Activated CD8-positive, alpha-beta T cell treated with anti-CD3 and anti-CD28 coated beads for 36 hours (primary cell): ENCODE data around the gene HMX2. TPM values are rescaled to one million over a fixed set of nuclear protein-coding genes. Genes with fewer than 3 reads are reported as not detected.
A peak's percentile ranks its signal among the peaks of the same experiment; 100 is the strongest.

Experiments used
- ATAC-seq: fragments of 200-7000 bp; cut with Tn5 transposase; one replicate; pipeline ENCODE4 v1.10.0; 2021; ENCODE audit warnings: mild to moderate bottlenecking, moderate library complexity
- CTCF ChIA-PET: fragments of 350-600 bp; sonication (Branson Sonifier 250); formaldehyde crosslinking; loops from one replicate; lab custom pipeline; 2021; ENCODE audit warnings: antibody characterized with exemption; lab: Charles Lee
- POLR2A ChIA-PET: fragments of 350-600 bp; sonication (Branson Sonifier 250); formaldehyde crosslinking; loops from one replicate; lab custom pipeline; 2021; ENCODE audit warnings: antibody characterized with exemption; lab: Charles Lee
- DNase-seq: peaks from one replicate; pipeline ENCODE4 v3.0.0-alpha.2; 2020
- H3K27ac Mint-ChIP-seq: one replicate; pipeline ENCODE4 v1.8.0; 2021; ENCODE audit warnings: mild to moderate bottlenecking, mixed read lengths
- H3K27me3 Mint-ChIP-seq: one replicate; pipeline ENCODE4 v1.8.0; 2021; ENCODE audit warnings: mixed read lengths
- H3K36me3 Mint-ChIP-seq: one replicate; pipeline ENCODE4 v1.8.0; 2021; ENCODE audit warnings: low read depth, mixed read lengths
- H3K4me1 Mint-ChIP-seq: one replicate; pipeline ENCODE4 v1.8.0; 2021; ENCODE audit warnings: low read depth, mixed read lengths
- H3K4me3 Mint-ChIP-seq: one replicate; pipeline ENCODE4 v1.8.0; 2021; ENCODE audit warnings: mild to moderate bottlenecking, moderate library complexity, mixed read lengths
- H3K9me3 Mint-ChIP-seq: one replicate; pipeline ENCODE4 v1.8.0; 2021; ENCODE audit warnings: mixed read lengths
- CTCF ChIP-seq: fragments of 200-600 bp; IDR thresholded peaks from one replicate; pipeline ENCODE4 v1.8.0; 2022; ENCODE audit warnings: antibody characterized with exemption, mild to moderate bottlenecking
- intact Hi-C: fragments of 100-400 bp; cut with micrococcal nuclease; formaldehyde crosslinking; loops from one replicate; pipeline ENCODE4 v1.10.0; 2022
- total RNA-seq, 2 experiments: library from RNA; stranded (reverse); gene quantifications; one replicate each; pipeline ENCODE4 v1.2.3, GENCODE V29; 2021

The HMX2 gene
- total RNA-seq, 2 experiments from 2014 or later, result 0.43 to 0.90 TPM

GRCh38 chr10:123132576-123133477 is 15.1 kb upstream of the HMX2 start:
- H3K36me3 Mint-ChIP-seq, result no peaks in the 10 kb centered on the region
- peaks cover 74% of the 10 kb centered on the region for H3K27me3 Mint-ChIP-seq
- H3K27ac Mint-ChIP-seq, result no peak overlapping the region
- ATAC-seq (peak; percentile 64), DNase-seq (peak; percentile 93)
- no peaks in the 10 kb centered on the region for H3K9me3 Mint-ChIP-seq
- intact Hi-C loops, result loop anchor here (2.0 to 5.0 kb wide), 2 partner anchors 244 to 426 kb away; no protein-coding TSS in a partner anchor
- ChIA-PET POLR2A (interaction anchor here (0.6 to 2.4 kb wide), 3 partner anchors 18 to 21 kb away, joined by 4 to 9 read pairs (median 5); partner anchors contain the start of gene BUB3), CTCF (interaction anchor here (0.5 to 2.4 kb wide), 21 partner anchors 10 to 428 kb away, joined by 3 to 16 read pairs (median 7); partner anchors contain the start of gene BUB3)
- H3K4me1 Mint-ChIP-seq, result peaks cover 26% of the 10 kb centered on the region
- H3K4me3 Mint-ChIP-seq, result peak overlapping the region; percentile 47
- peak; percentile 91 for TF ChIP-seq CTCF

- Mint-ChIP-seq H3K9me3 (no peaks in the 10 kb centered on the region), H3K27me3 (peaks cover 73% of the 10 kb centered on the region), H3K4me3 (peak overlapping the region; percentile 55), H3K4me1 (peaks cover 26% of the 10 kb centered on the region), H3K36me3 (no peaks in the 10 kb centered on the region), H3K27ac (no peak overlapping the region)
- POLR2A ChIA-PET, result interaction anchor here (0.6 to 2.4 kb wide), 4 partner anchors 12 to 20 kb away, joined by 3 to 9 read pairs (median 4); partner anchors contain the start of genes BUB3 and HMX2
- no peak for TF ChIP-seq CTCF
- DNase-seq, result no peak
- CTCF ChIA-PET, result interaction anchor here (0.6 to 2.4 kb wide), 22 partner anchors 10 to 427 kb away, joined by 3 to 16 read pairs (median 6); partner anchors contain the start of genes BUB3 and HMX2
- intact Hi-C loops, result loop anchor here (2.0 to 5.0 kb wide), 3 partner anchors 17 to 425 kb away; no protein-coding TSS in a partner anchor
- no peak for ATAC-seq
These were observed 14.2 kb upstream of the HMX2 start for GRCh38 chr10:123133541-123134342.

GRCh38 chr10:123134343-123134914 is 13.5 kb upstream of the HMX2 start:
- intact Hi-C loops, result loop anchor here (2.0 to 5.0 kb wide), 2 partner anchors 16 to 243 kb away; no protein-coding TSS in a partner anchor
- Mint-ChIP-seq H3K4me1 (peaks cover 31% of the 10 kb centered on the region), H3K27ac (peak overlapping the region; percentile 50), H3K27me3 (peaks cover 73% of the 10 kb centered on the region), H3K36me3 (no peaks in the 10 kb centered on the region), H3K9me3 (no peaks in the 10 kb centered on the region), H3K4me3 (peak overlapping the region; percentile 55)
- DNase-seq, result no peak
- ATAC-seq, result no peak
- TF ChIP-seq CTCF, result no peak
- CTCF ChIA-PET, result interaction anchor here (0.7 to 2.4 kb wide), 15 partner anchors 10 to 426 kb away, joined by 3 to 16 read pairs (median 7); partner anchors contain the start of genes BUB3 and HMX2
- POLR2A ChIA-PET, result interaction anchor here (1.2 to 2.4 kb wide), 3 partner anchors 12 to 16 kb away, joined by 3 to 9 read pairs (median 4); partner anchors contain the start of gene HMX2

GRCh38 chr10:123134915-123135414 is 13.0 kb upstream of the HMX2 start:
- Mint-ChIP-seq H3K36me3 (no peaks in the 10 kb centered on the region), H3K9me3 (no peaks in the 10 kb centered on the region), H3K27me3 (peaks cover 73% of the 10 kb centered on the region), H3K27ac (no peak overlapping the region), H3K4me1 (peaks cover 36% of the 10 kb centered on the region), H3K4me3 (peak overlapping the region; percentile 55)
- intact Hi-C loops, result loop anchor here (2.0 to 5.0 kb wide), 2 partner anchors 16 to 242 kb away; no protein-coding TSS in a partner anchor
- ChIA-PET CTCF (interaction anchor here (0.9 to 2.4 kb wide), 10 partner anchors 9 to 425 kb away, joined by 3 to 13 read pairs (median 8); partner anchors contain the start of gene HMX2), POLR2A (interaction anchor here (1.4 to 2.4 kb wide), 2 partner anchors 11 to 15 kb away, joined by 4 to 9 read pairs; no protein-coding TSS in a partner anchor)
- DNase-seq, result no peak
- TF ChIP-seq CTCF, result no peak
- ATAC-seq, result no peak
